Thyroid gland (tissue), 4 donors: ENCODE data around the gene RADIL.

Source experiments
- POLR2A ChIP-seq, 2 donors: fragments of 450-650 bp; IDR thresholded peaks; one replicate each; pipeline ENCODE4 v1.6.1; 2017; ENCODE audit warnings: antibody characterized with exemption in 2 of 2, mild to moderate bottlenecking in 2 of 2, moderate library complexity in 1 of 2
- TF ChIP-seq, protein P1 (sequence below), 6 experiments: fragments of 200-600 bp in 3 of 6; fragments of 450-650 bp in 3 of 6; sonication (generic) in 3 of 6; IDR thresholded peaks; one replicate each; pipeline ENCODE4 v1.5.1; 2016 to 2019; ENCODE audit warnings: antibody characterized with exemption in 6 of 6, mild to moderate bottlenecking in 2 of 6, inconsistent platforms in 1 of 6, moderate library complexity in 1 of 6

DNA sequence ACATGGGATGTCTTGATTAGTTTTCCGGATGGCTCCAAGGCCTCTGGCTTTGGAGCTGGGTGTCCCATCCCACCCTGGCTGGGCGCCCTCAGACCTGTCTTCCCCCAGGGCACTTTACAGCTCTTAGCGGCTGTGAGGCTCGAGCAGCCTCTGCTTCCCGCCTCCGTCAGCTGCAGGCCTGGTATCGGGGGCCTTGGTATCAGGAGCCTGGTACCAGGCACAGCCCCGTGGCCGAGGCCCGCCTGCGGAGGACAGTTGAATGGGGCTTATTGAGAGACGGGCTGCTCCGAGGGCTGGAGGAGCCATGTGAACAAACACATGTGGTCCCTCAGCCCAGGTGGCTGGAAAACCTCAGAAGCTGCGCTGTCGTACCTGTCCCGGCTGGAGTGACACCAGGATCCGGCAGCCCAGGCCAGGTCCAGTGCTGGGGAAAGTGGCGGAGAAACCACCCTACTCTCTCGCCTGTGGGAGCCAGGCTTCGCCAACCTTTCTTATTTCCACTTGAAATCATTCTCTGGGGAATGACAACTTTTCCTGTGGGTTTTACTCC lies 132.0 kb downstream of the RADIL start:
- TF ChIP-seq, protein P1, sequence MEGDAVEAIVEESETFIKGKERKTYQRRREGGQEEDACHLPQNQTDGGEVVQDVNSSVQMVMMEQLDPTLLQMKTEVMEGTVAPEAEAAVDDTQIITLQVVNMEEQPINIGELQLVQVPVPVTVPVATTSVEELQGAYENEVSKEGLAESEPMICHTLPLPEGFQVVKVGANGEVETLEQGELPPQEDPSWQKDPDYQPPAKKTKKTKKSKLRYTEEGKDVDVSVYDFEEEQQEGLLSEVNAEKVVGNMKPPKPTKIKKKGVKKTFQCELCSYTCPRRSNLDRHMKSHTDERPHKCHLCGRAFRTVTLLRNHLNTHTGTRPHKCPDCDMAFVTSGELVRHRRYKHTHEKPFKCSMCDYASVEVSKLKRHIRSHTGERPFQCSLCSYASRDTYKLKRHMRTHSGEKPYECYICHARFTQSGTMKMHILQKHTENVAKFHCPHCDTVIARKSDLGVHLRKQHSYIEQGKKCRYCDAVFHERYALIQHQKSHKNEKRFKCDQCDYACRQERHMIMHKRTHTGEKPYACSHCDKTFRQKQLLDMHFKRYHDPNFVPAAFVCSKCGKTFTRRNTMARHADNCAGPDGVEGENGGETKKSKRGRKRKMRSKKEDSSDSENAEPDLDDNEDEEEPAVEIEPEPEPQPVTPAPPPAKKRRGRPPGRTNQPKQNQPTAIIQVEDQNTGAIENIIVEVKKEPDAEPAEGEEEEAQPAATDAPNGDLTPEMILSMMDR (IDR thresholded peaks at IDR 0.05), result no peak
- TF ChIP-seq POLR2A (IDR thresholded peaks at IDR 0.05), result no peak
